SW 1271 (cell line): ENCODE measurements around the gene LRP1.

Experiments used
- DNase-seq, 2 experiments: peaks; one replicate each; lab custom pipeline; 2025; lab: John Stamatoyannopoulos, UW

Gene LRP1

GRCh38 chr12:57223191-57224165, 95.2 kb downstream of the LRP1 start:
- no peak for DNase-seq

- DNase-seq = no peak
Measured at GRCh38 chr12:57224278-57224972, 96.1 kb downstream of the LRP1 start.

- DNase-seq = no peak
Measured at GRCh38 chr12:57224973-57225679, 96.8 kb downstream of the LRP1 start.

- DNase-seq = no peak
Measured at GRCh38 chr12:57225680-57226210, 97.5 kb downstream of the LRP1 start.

GRCh38 chr12:57226588-57227314, 98.5 kb downstream of the LRP1 start:
- no peak for DNase-seq

GRCh38 chr12:57227315-57228115, 99.2 kb downstream of the LRP1 start:
- no peak for DNase-seq

- DNase-seq = no peak
Measured at GRCh38 chr12:57229046-57229633, 100.9 kb downstream of the LRP1 start.

GRCh38 chr12:57229634-57230380, 101.5 kb downstream of the LRP1 start, which contains the start of gene SHMT2:
Gene SHMT2 (plus strand): TSS chr12:57229711. CDS start chr12:57229779, 68 bp downstream.
- peak; percentile 84 to 95 for DNase-seq

GRCh38 chr12:57230381-57231155, 102.3 kb downstream of the LRP1 start:
- DNase-seq = no peak

GRCh38 chr12:57231276-57232021, 103.2 kb downstream of the LRP1 start:
- DNase-seq = no peak

- no peak for DNase-seq
Measured at GRCh38 chr12:57232156-57232756, 104.0 kb downstream of the LRP1 start.

GRCh38 chr12:57233357-57234232, 105.3 kb downstream of the LRP1 start:
- no peak for DNase-seq

GRCh38 chr12:57234233-57234570, 105.9 kb downstream of the LRP1 start:
- DNase-seq = no peak

- DNase-seq = no peak
Measured at GRCh38 chr12:57234571-57235016, 106.3 kb downstream of the LRP1 start.

- no peak for DNase-seq
Measured at GRCh38 chr12:57235017-57235727, 106.9 kb downstream of the LRP1 start.

GRCh38 chr12:57235728-57236131, 107.4 kb downstream of the LRP1 start:
- DNase-seq = no peak
